ENCODE results near the gene LRCH1. TPM values are rescaled to one million over a fixed set of nuclear protein-coding genes. Genes with fewer than 3 reads are reported as not detected.
A peak's percentile ranks its signal among the peaks of the same experiment; 100 is the strongest.
"Not testable (repeated sequence)": the region's sequence is repeated elsewhere in the genome, so short reads cannot be mapped to it uniquely, and the experiment has no call there.

The LRCH1 gene
- total and polyA plus RNA-seq, 11 donors: 4.5 to 20.1 (median 12.5) TPM

- H3K9me3 ChIP-seq: no peaks in the 10 kb centered on the region
- intact Hi-C loops (cut with DNase I): no loop called here
- 61 to 88% (median 86%) methylated on average over 2 of the region's 2 CpGs for WGBS, 4 donors
These were observed 37.2 kb upstream of the LRCH1 start for GRCh38 chr13:46515803-46516202.

GRCh38 chr13:46516599-46517338 is 36.2 kb upstream of the LRCH1 start:
- ATAC-seq (peak in 2 of 4 donors; percentile 26 to 44), DNase-seq (peak in 1 of 5 donors; percentile 14)
- TF ChIP-seq CTCF (IDR thresholded peaks at IDR 0.05) (no peak), POLR2A (IDR thresholded peaks at IDR 0.05) (no peak)
- Histone ChIP-seq H3K9me3 (peaks cover 0 to 7% (median 2%) of the 10 kb centered on the region in 12 donors), H3K36me3 (no peaks in the 10 kb centered on the region), H3K4me1 (peaks cover 0 to 24% (median 13%) of the 10 kb centered on the region in 12 donors), H3K27me3 (no peaks in the 10 kb centered on the region), H3K27ac (peak overlapping the region in 5 of 12 donors; percentile 8 to 51 (median 13)), H3K4me3 (no peak overlapping the region)
- 54 to 69% (median 64%) methylated on average over 4 of the region's 4 CpGs for WGBS, 4 donors
- intact Hi-C loops (cut with DNase I): no loop called here

More at GRCh38 chr13:46515803-46516202, 37.2 kb upstream of the LRCH1 start:
- Histone ChIP-seq H3K27me3 (no peaks in the 10 kb centered on the region), H3K4me3 (no peak overlapping the region), H3K27ac (peak overlapping the region in 1 of 12 donors; percentile 22), H3K36me3 (no peaks in the 10 kb centered on the region), H3K4me1 (peaks cover 0 to 21% (median 13%) of the 10 kb centered on the region in 12 donors)
- no peak for DNase-seq
- no peak for ATAC-seq
- TF ChIP-seq POLR2A (IDR thresholded peaks at IDR 0.05) (no peak), CTCF (IDR thresholded peaks at IDR 0.05) (no peak)

- intact Hi-C loops (cut with DNase I); H3K4me3 ChIP-seq; H3K9me3 ChIP-seq; DNase-seq; ATAC-seq; H3K36me3 ChIP-seq; H3K27me3 ChIP-seq: not testable (repeated sequence)
- WGBS, 4 donors: 86 to 94% (median 92%) methylated on average over 5 of the region's 5 CpGs
- Histone ChIP-seq H3K27ac (peak overlapping the region in 1 of 12 donors; percentile 5), H3K4me1 (peaks cover 5 to 34% (median 22%) of the 10 kb centered on the region in 12 donors)
These were observed 35.2 kb upstream of the LRCH1 start for GRCh38 chr13:46517748-46518147.

GRCh38 chr13:46519182-46519581 is 33.8 kb upstream of the LRCH1 start:
- ATAC-seq (no peak), DNase-seq (no peak)
- no peaks in the 10 kb centered on the region for H3K27me3 ChIP-seq
- no peaks in the 10 kb centered on the region for H3K36me3 ChIP-seq
- no peak for TF ChIP-seq CTCF (IDR thresholded peaks at IDR 0.05)
- TF ChIP-seq POLR2A (IDR thresholded peaks at IDR 0.05): no peak
- H3K4me1 ChIP-seq: peaks cover 6 to 45% (median 27%) of the 10 kb centered on the region in 12 donors
- no peak overlapping the region for H3K4me3 ChIP-seq
- H3K27ac ChIP-seq: peak overlapping the region in 6 of 12 donors; percentile 12 to 61 (median 33)
- WGBS, 4 donors: 80 to 89% (median 85%) methylated on average over 4 of the region's 4 CpGs
- peaks cover 0 to 8% (median 2%) of the 10 kb centered on the region in 12 donors for H3K9me3 ChIP-seq
- intact Hi-C loops (cut with DNase I): no loop called here
